Neuronal stem cell (in vitro differentiated cells): Measurements from ENCODE around the gene RAB44. TPM values are rescaled to one million over a fixed set of nuclear protein-coding genes. Genes with fewer than 3 reads are reported as not detected.
A peak's percentile ranks its signal among the peaks of the same experiment; 100 is the strongest.

Source experiments
- DNase-seq: peaks from one replicate; pipeline ENCODE4 v3.0.0-alpha.2; 2013; ENCODE audit warnings: low spot score
- H2AFZ ChIP-seq: one replicate; pipeline ENCODE4 v1.6.1; 2013; ENCODE audit warnings: mild to moderate bottlenecking, low read length, inconsistent platforms
- H2AK5ac ChIP-seq: 2 replicates; pipeline ENCODE4 v1.6.1; 2013; ENCODE audit warnings: low read depth, mild to moderate bottlenecking, inconsistent platforms, low read length, moderate library complexity, mixed read lengths
- H2BK120ac ChIP-seq: 2 replicates; pipeline ENCODE4 v1.6.1; 2013; ENCODE audit warnings: low read depth, mild to moderate bottlenecking, inconsistent platforms, low read length, moderate library complexity, mixed read lengths
- H2BK12ac ChIP-seq: one replicate; pipeline ENCODE4 v1.6.1; 2013; ENCODE audit warnings: low read length, inconsistent platforms
- H2BK15ac ChIP-seq: 2 replicates; pipeline ENCODE4 v1.6.1; 2013; ENCODE audit warnings: mild to moderate bottlenecking, low read length, inconsistent platforms, mixed read lengths
- H2BK5ac ChIP-seq: one replicate; pipeline ENCODE4 v1.6.1; 2013; ENCODE audit warnings: inconsistent platforms, mild to moderate bottlenecking, low read length, moderate library complexity
- H3K14ac ChIP-seq: one replicate; pipeline ENCODE4 v1.6.1; 2013; ENCODE audit warnings: low read length, inconsistent platforms
- H3K18ac ChIP-seq: 2 replicates; pipeline ENCODE4 v1.6.1; 2013; ENCODE audit warnings: low read length, inconsistent platforms
- H3K23ac ChIP-seq: 2 replicates; pipeline ENCODE4 v1.6.1; 2013; ENCODE audit warnings: low read depth, mild to moderate bottlenecking, mixed read lengths, low read length, inconsistent platforms; ENCODE audit not compliant: poor library complexity
- H3K27ac ChIP-seq: replicated peaks from 3 replicates; pipeline ENCODE4 v1.5.1; 2013; ENCODE audit warnings: low read length, inconsistent platforms
- H3K27me3 ChIP-seq, 3 experiments: 2 replicates each; pipeline ENCODE4 v1.6.1; 2013; ENCODE audit warnings: low read length in 3 of 3, mild to moderate bottlenecking in 2 of 3, inconsistent platforms in 1 of 3, low read depth in 1 of 3, mixed read lengths in 1 of 3, moderate library complexity in 1 of 3; ENCODE audit not compliant: control insufficient read depth in 3 of 3, insufficient read depth in 3 of 3
- H3K36me3 ChIP-seq, 2 donors: replicated peaks in 1 of 2; 2 replicates each; pipeline ENCODE4 v1.6.1; 2013; ENCODE audit warnings: low read length in 2 of 2; ENCODE audit not compliant: control insufficient read depth in 2 of 2, insufficient read depth in 2 of 2
- H3K4ac ChIP-seq: 2 replicates; pipeline ENCODE4 v1.6.1; 2013; ENCODE audit warnings: inconsistent platforms, mild to moderate bottlenecking, low read length, moderate library complexity
- H3K4me1 ChIP-seq, 2 donors: 1 replicate in 1 of 2; 2 replicates in 1 of 2; pipeline ENCODE4 v1.6.1; 2013; ENCODE audit warnings: low read length in 2 of 2, low read depth in 1 of 2; ENCODE audit not compliant: control insufficient read depth in 2 of 2, insufficient read depth in 1 of 2
- H3K4me2 ChIP-seq: one replicate; pipeline ENCODE4 v1.6.1; 2013; ENCODE audit warnings: mild to moderate bottlenecking, low read length, inconsistent platforms; ENCODE audit not compliant: insufficient read depth, poor library complexity, severe bottlenecking
- H3K4me3 ChIP-seq, 2 donors: 2 replicates each; pipeline ENCODE4 v1.5.1; 2013; ENCODE audit warnings: low read length in 2 of 2, mild to moderate bottlenecking in 2 of 2, inconsistent platforms in 1 of 2, moderate library complexity in 1 of 2
- H3K79me1 ChIP-seq: one replicate; pipeline ENCODE4 v1.6.1; 2013; ENCODE audit warnings: low read depth, mild to moderate bottlenecking, inconsistent platforms, low read length, moderate library complexity
- H3K9ac ChIP-seq: one replicate; pipeline ENCODE4 v1.6.1; 2013; ENCODE audit warnings: mild to moderate bottlenecking, low read depth, low read length, inconsistent platforms; ENCODE audit not compliant: poor library complexity
- H3K9me3 ChIP-seq, 2 donors: replicated peaks in 1 of 2; 2 replicates each; pipeline versions ENCODE3 to v1.6.1; 2013; ENCODE audit warnings: low read length in 2 of 2, mild to moderate bottlenecking in 2 of 2, inconsistent platforms in 1 of 2, low read depth in 1 of 2, mixed read lengths in 1 of 2, moderate library complexity in 1 of 2; ENCODE audit not compliant: control insufficient read depth in 2 of 2, insufficient read depth in 1 of 2
- H4K8ac ChIP-seq: one replicate; pipeline ENCODE4 v1.6.1; 2013; ENCODE audit warnings: low read depth, mild to moderate bottlenecking, inconsistent platforms, low read length, moderate library complexity
- H4K91ac ChIP-seq: one replicate; pipeline ENCODE4 v1.6.1; 2013; ENCODE audit warnings: low read length, low read depth, mild to moderate bottlenecking, inconsistent platforms; ENCODE audit not compliant: poor library complexity
- whole genome bisulfite sequencing, 2 donors: extraction: QIAGEN DNeasy Blood & Tissue Kit; methylation state at CpG; one replicate each; pipeline ENCODE4 v1.1.7; 2013; ENCODE audit warnings: missing lambda C conversion rate in 2 of 2, mixed read lengths in 1 of 2; ENCODE audit not compliant: insufficient read length in 2 of 2, insufficient replicate concordance in 1 of 2; ENCODE audit errors: extremely low coverage in 2 of 2; 5-methylcytosine and 5-hydroxymethylcytosine counted together
- small RNA-seq: library from polyadenylated mRNA; stranded (forward); fragments of <200 nt; extraction: miRNeasy Mini kit (QIAGEN cat#:217004); gene quantifications from one replicate; pipeline ENCODE3, GENCODE V24; 2013; ENCODE audit not compliant: insufficient read depth

Gene RAB44

GRCh38 chr6:36780442-36781177 is 83.0 kb downstream of the RAB44 start:
- no peak overlapping the region for H3K9ac ChIP-seq
- H2AFZ ChIP-seq = no peak overlapping the region
- H3K27ac ChIP-seq = no peak overlapping the region
- H3K4ac ChIP-seq = no peak overlapping the region
- no peak overlapping the region for H4K91ac ChIP-seq
- H3K4me3 ChIP-seq = no peak overlapping the region
- H3K18ac ChIP-seq = peak overlapping the region; percentile 21
- no peak overlapping the region for H2BK12ac ChIP-seq
- no peak for DNase-seq
- no peak overlapping the region for H2BK5ac ChIP-seq
- H3K27me3 ChIP-seq = peaks cover 0 to 8% (median 0%) of the 10 kb centered on the region in 3 experiments
- no peak overlapping the region for H4K8ac ChIP-seq
- no peak overlapping the region for H2BK15ac ChIP-seq
- H3K14ac ChIP-seq = no peak overlapping the region
- no peaks in the 10 kb centered on the region for H3K79me1 ChIP-seq
- peaks cover 9 to 21% of the 10 kb centered on the region in 2 donors for H3K4me1 ChIP-seq
- no peak overlapping the region for H2BK120ac ChIP-seq
- H2AK5ac ChIP-seq = no peak overlapping the region
- no peak overlapping the region for H3K23ac ChIP-seq
- H3K4me2 ChIP-seq = no peak overlapping the region
- no peaks in the 10 kb centered on the region for H3K36me3 ChIP-seq
- H3K9me3 ChIP-seq = no peaks in the 10 kb centered on the region
- no CpG with 5 or more reads among the region's 11 CpGs for WGBS, 2 donors

- Histone ChIP-seq H2AFZ (no peak overlapping the region), H3K79me1 (no peaks in the 10 kb centered on the region), H2BK5ac (no peak overlapping the region), H3K4me1 (peaks cover 7 to 21% of the 10 kb centered on the region in 2 donors), H2BK15ac (no peak overlapping the region), H3K4me3 (no peak overlapping the region), H3K9ac (no peak overlapping the region), H4K91ac (no peak overlapping the region), H4K8ac (no peak overlapping the region), H3K9me3 (no peaks in the 10 kb centered on the region), H3K23ac (no peak overlapping the region), H3K14ac (no peak overlapping the region), H2BK12ac (no peak overlapping the region), H3K27ac (no peak overlapping the region), H3K36me3 (no peaks in the 10 kb centered on the region), H3K4ac (no peak overlapping the region), H3K4me2 (no peak overlapping the region), H2BK120ac (no peak overlapping the region), H2AK5ac (peak overlapping the region; percentile 36), H3K18ac (no peak overlapping the region), H3K27me3 (peaks cover 0 to 3% (median 0%) of the 10 kb centered on the region in 3 experiments)
- WGBS, 2 donors = no CpG with 5 or more reads among the region's 8 CpGs
- no peak for DNase-seq
Observed at GRCh38 chr6:36781669-36782068, 84.0 kb downstream of the RAB44 start.

Small RNA genes within 50 kb of the gene (small RNA-seq; reads per million reads assigned to genes)
- not detected for gene RF00019
